ENCODE measurements around the gene VPS72.

The VPS72 gene

DNA sequence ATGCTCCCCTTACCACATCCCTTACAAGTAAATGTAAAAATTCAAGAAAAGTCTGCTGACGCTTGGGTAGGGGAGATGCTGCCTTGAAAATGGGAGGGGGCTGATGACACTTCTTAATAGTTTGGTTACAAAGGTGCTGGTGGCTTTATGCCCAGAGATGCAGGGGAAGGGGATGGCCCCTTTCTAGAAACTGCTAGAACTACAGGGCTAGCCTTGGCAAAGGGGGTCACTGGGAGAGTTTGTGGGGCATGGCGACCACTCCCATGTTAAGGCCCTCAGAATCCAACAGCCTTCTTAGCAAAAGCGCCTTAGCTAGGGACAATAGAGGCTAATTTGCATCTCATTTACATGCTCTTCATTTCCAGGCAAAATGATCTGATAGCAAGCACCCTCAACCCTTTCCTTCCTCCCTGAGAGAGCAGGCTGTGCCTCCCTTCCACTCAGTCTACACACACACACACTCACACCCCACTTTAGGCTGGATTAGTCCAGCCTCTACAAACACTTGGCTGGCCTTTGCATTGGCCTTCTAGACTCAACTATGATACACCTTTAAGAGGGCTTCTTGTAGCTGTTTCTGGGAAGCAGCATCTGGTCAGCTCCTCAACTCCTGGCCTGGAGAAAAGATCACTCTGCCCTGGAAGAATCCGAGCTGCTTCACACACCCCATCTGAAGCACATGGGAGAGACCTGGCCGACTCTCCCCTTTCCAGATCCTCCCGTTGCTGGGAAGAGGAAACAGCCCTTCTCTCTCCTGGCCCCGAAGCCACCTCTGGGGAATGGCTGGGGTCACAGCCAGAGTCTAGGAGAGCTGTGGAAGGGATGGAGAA, 45.3 kb downstream of the VPS72 start:
- DNase-seq: no peak

DNA sequence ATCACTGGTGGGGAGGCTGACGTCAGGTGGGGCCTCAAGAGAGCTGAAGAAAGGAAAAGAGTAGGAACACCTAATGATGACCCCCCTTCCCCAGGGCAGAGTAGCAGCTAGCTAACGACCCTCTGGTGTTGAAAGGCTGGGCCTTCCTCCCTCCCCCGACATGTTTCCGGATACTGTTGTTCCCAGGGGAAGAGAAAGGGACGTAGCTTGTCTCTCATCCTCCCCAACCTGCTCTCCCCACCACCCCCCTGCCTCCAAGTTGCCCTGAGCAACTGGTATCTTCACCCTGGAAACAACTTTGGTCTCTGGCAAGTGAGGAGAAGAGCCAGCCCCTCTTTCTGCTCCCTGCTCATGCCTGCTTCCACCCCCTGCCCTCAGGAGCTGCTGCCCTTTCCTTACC, 46.0 kb downstream of the VPS72 start:
- no peak for DNase-seq

DNA sequence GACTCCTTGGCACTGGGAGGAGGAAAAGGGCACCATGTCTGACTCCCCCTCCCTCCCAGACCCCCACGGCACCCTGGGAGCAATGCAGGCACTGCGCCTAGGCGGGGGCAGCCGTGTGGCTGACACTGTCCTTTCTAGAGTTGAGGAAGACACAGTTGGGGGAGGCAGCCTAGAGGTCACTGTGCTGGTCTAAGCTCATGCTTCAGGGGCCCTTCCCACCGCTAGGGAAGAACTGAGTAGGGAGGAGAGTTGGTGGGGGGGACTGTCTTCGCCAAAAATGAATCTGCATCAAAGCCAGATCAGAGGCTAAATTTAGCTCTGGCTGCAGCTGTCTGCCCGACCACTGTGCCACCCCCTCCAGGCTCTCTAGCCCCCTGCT, 47.0 kb downstream of the VPS72 start:
- DNase-seq: no peak

- no peak for DNase-seq
Measured at GRCh38 chr1:151142411-151143056, 47.5 kb downstream of the VPS72 start.

GRCh38 chr1:151137789-151138188, 52.2 kb downstream of the VPS72 start:
- no peak for DNase-seq

DNA sequence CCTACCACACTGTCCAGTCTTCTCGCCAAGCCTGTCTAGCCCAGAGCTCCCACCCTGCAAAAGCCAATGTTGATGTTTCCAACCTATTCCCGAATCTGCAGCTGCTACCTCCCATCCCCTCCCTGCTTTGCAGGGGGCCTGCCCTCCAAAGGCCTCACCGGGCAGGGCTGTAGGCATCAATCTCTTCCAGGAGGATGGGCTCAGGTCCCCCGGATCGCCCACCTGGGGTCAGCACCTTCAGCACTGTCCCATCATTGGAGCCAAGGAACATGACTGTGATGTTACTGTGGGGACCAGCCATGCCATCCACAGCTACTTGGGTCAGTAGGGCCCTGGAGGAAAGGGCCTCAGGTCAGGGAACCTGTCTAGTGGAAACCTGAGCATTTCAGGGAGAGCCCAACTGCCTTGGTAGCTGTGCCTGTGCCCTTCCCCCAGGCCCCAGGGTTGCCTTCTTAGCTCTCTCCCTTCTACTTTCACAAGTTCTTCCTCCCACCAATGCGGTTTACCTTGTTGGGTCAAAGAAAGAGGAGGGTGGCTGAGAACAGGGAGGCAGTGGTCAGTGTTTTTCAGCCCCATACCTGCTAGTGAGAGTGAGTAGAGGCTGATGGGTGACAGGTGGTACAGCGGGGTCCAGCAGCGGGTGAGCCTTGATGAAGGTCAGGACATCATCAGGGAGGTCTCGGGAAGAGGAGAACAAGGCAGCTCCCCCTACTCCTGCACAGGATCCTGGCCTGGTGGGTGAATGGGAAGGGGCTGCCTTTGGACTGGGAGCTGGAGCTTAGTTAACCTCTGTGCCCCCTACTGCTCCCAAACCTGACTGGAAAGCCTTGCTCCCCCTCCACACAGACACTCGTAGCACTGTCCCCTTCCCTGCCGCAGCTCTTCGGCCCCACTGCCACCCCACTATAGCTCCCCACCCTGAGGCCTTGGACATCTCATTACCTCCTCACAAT, 54.3 kb downstream of the VPS72 start:
- no peak for DNase-seq

DNA sequence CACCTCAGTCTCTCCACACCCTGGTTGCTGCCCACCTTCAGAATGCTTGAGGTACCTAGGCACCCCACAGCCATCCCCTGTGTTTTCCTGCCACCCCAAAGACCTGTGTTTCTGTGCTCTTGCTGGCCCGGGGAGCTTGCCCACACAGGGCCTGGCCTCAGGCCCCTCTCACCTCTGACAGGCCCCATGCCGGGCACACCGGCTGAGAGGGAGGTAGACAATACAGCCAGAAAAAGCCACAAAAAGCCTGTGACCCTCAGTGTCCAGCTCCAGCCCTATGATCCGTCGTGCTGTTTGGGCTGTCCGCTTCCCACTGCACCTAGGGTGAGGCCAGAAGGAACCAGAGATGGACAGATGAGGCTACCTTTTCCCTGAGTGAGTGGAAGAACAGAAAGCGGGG, 55.0 kb downstream of the VPS72 start:
- no peak for DNase-seq

DNA sequence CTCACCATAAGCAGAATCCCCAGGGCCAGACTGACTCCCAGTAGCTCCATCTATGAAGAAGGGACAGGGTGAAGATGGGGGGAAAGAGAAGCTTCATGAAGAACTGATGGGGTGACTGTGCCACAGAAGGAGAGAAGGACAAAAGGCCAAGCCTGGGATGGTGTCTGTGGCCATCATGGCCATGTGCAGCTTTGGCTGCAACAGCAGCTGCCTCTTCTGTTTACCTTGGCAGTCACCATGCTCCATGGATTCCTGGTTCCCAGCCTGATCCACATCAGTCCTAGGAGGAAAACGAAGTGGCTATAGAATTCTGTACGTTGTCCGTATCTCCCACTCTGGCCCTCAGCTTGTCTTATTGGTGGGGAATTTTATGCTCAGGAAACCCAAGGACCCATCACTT, 55.6 kb downstream of the VPS72 start:
- no peak for DNase-seq

GRCh38 chr1:151133018-151133806, 56.8 kb downstream of the VPS72 start:
- DNase-seq: no peak

GRCh38 chr1:151132335-151133017, 57.5 kb downstream of the VPS72 start:
- no peak for DNase-seq

DNA sequence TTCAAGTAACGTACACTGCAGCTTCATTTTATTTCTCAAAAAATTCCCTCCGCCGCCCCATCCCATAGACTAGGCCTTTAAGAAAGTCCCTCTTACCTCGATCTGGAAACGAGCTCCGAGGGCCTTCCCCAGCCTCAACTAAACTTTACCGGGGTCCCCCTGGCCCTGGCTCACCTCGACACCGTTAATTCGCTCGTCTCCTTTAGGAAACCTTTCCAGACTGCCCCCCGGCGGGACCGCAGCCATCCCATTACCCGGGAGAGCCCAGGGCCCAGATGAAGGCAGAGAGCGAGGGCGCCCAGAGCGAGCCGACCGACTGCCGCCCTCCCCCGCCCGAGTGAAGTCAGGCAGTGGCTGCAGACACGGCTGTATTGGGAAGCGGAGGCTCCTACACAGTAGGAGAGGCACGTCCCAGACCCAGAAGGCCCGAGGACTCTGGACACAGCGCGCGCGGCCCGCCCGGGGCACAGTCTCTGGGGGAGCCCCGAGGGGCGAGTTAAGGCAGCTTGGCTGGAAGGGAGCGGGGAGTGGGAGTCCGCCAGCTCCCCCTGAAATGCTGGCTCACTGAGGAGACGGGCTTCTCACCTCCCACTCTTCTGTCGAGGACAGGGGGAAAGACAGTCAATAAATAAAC, 58.2 kb downstream of the VPS72 start:
- no peak for DNase-seq

GRCh38 chr1:151130987-151131586, 58.9 kb downstream of the VPS72 start:
- DNase-seq: no peak

GRCh38 chr1:151128800-151129199, 61.2 kb downstream of the VPS72 start:
- DNase-seq: no peak
